SU-DHL-6 (cell line): ENCODE data around the gene UROC1.

Source experiments
- EZH2phosphoT487 ChIP-seq: fragments of 200-600 bp; sonication (generic), shearing (Covaris generic); conservative IDR thresholded peaks from 2 replicates; pipeline ENCODE4 v1.6.1; 2018; ENCODE audit warnings: mild to moderate bottlenecking, antibody characterized with exemption, low read length, moderate library complexity, mixed read lengths
- TF ChIP-seq, protein P1 (sequence below): fragments of 200-600 bp; sonication (generic); IDR thresholded peaks from one replicate; pipeline ENCODE4 v1.5.1; 2017; ENCODE audit warnings: antibody characterized with exemption, mild to moderate bottlenecking, low read length, moderate library complexity; ENCODE audit not compliant: insufficient read depth, poor library complexity, severe bottlenecking

DNA sequence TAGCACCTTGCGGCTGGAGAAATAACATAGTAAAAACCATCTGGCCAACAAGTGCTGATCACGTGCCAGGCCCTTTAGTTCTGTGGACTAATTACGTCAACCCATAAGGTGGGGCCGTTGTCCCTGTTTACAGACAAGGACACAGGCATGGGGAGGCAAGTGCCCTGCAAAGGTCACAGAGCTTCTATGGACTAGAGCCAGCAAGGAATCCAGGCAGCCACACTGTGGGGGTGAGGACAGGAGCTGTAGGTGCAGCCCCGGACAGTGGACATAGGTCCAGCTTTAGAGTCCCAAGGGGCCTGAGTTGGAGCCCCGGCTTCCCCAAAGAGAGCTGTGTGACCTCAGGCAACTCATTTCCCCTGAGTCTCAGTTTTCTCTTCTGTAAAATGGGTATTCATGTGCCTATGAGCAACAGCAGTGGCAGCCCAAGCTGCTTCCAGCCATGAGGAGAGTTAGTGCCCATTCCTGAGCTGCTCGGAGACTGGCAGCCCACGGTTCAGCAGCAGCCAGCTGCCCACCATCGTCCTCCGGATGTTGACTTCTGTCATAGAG lies 20.2 kb upstream of the UROC1 start:
- TF ChIP-seq, protein P1, sequence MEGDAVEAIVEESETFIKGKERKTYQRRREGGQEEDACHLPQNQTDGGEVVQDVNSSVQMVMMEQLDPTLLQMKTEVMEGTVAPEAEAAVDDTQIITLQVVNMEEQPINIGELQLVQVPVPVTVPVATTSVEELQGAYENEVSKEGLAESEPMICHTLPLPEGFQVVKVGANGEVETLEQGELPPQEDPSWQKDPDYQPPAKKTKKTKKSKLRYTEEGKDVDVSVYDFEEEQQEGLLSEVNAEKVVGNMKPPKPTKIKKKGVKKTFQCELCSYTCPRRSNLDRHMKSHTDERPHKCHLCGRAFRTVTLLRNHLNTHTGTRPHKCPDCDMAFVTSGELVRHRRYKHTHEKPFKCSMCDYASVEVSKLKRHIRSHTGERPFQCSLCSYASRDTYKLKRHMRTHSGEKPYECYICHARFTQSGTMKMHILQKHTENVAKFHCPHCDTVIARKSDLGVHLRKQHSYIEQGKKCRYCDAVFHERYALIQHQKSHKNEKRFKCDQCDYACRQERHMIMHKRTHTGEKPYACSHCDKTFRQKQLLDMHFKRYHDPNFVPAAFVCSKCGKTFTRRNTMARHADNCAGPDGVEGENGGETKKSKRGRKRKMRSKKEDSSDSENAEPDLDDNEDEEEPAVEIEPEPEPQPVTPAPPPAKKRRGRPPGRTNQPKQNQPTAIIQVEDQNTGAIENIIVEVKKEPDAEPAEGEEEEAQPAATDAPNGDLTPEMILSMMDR, result no peak
- no peak for TF ChIP-seq EZH2phosphoT487
